Neuron (in vitro differentiated cells): ENCODE data around the gene INS.

Experiments
- H2AFZ ChIP-seq: one replicate; pipeline ENCODE4 v1.6.1; 2013; ENCODE audit warnings: low read depth, mild to moderate bottlenecking, inconsistent platforms, low read length, moderate library complexity
- H3K27me3 ChIP-seq: one replicate; pipeline ENCODE4 v1.6.1; 2013; ENCODE audit warnings: low read length; ENCODE audit not compliant: insufficient read depth
- H3K36me3 ChIP-seq: one replicate; pipeline ENCODE4 v1.6.1; 2013; ENCODE audit warnings: low read length; ENCODE audit not compliant: insufficient read depth
- H3K4me1 ChIP-seq: one replicate; pipeline ENCODE4 v1.6.1; 2013; ENCODE audit warnings: low read length; ENCODE audit not compliant: insufficient read depth
- H3K4me3 ChIP-seq: 2 replicates; pipeline ENCODE4 v1.5.1; 2013; ENCODE audit warnings: mild to moderate bottlenecking, low read length, moderate library complexity
- H3K9me3 ChIP-seq: one replicate; pipeline ENCODE4 v1.6.1; 2013; ENCODE audit warnings: low read length

Gene INS

GRCh38 chr11:2171591-2172003 is 10.6 kb upstream of the INS start, which contains the start of gene TH:
TSS of gene TH (minus strand) at chr11:2171815. CDS start at chr11:2171786, 29 bp downstream.
- Histone ChIP-seq H3K36me3 (no peaks in the 10 kb centered on the region), H3K27me3 (peaks cover 2% of the 10 kb centered on the region), H3K4me3 (no peak within 1 kb of the TSS), H3K4me1 (peaks cover 3% of the 10 kb centered on the region), H3K9me3 (no peaks in the 10 kb centered on the region), H2AFZ (no peak within 1 kb of the TSS)

- H3K36me3 ChIP-seq: no peaks in the 10 kb centered on the region
- no peak overlapping the region for H2AFZ ChIP-seq
- H3K27me3 ChIP-seq: peaks cover 2% of the 10 kb centered on the region
- H3K9me3 ChIP-seq: no peaks in the 10 kb centered on the region
- no peak overlapping the region for H3K4me3 ChIP-seq
- H3K4me1 ChIP-seq: peaks cover 3% of the 10 kb centered on the region
Observed at GRCh38 chr11:2169626-2170570, 8.9 kb upstream of the INS start.

GRCh38 chr11:2169005-2169378 is 8.0 kb upstream of the INS start:
- no peak overlapping the region for H2AFZ ChIP-seq
- no peak overlapping the region for H3K4me3 ChIP-seq
- H3K27me3 ChIP-seq: peaks cover 2% of the 10 kb centered on the region
- H3K9me3 ChIP-seq: no peaks in the 10 kb centered on the region
- H3K36me3 ChIP-seq: no peaks in the 10 kb centered on the region
- H3K4me1 ChIP-seq: peaks cover 3% of the 10 kb centered on the region

- Histone ChIP-seq H3K4me3 (no peak overlapping the region), H2AFZ (no peak overlapping the region), H3K9me3 (no peaks in the 10 kb centered on the region), H3K27me3 (peaks cover 2% of the 10 kb centered on the region), H3K36me3 (no peaks in the 10 kb centered on the region), H3K4me1 (peaks cover 3% of the 10 kb centered on the region)
Observed at GRCh38 chr11:2168286-2169004, 7.4 kb upstream of the INS start.

GRCh38 chr11:2167141-2168045 is 6.4 kb upstream of the INS start:
- no peak overlapping the region for H3K4me3 ChIP-seq
- H3K36me3 ChIP-seq: no peaks in the 10 kb centered on the region
- no peak overlapping the region for H2AFZ ChIP-seq
- H3K9me3 ChIP-seq: no peaks in the 10 kb centered on the region
- peaks cover 3% of the 10 kb centered on the region for H3K4me1 ChIP-seq
- peaks cover 8% of the 10 kb centered on the region for H3K27me3 ChIP-seq

- peaks cover 9% of the 10 kb centered on the region for H3K27me3 ChIP-seq
- H2AFZ ChIP-seq: no peak overlapping the region
- H3K9me3 ChIP-seq: no peaks in the 10 kb centered on the region
- H3K36me3 ChIP-seq: no peaks in the 10 kb centered on the region
- H3K4me3 ChIP-seq: no peak overlapping the region
- peaks cover 3% of the 10 kb centered on the region for H3K4me1 ChIP-seq
Observed at GRCh38 chr11:2166091-2166851, 5.3 kb upstream of the INS start.

- H3K36me3 ChIP-seq: no peaks in the 10 kb centered on the region
- peaks cover 8% of the 10 kb centered on the region for H3K27me3 ChIP-seq
- peaks cover 3% of the 10 kb centered on the region for H3K4me1 ChIP-seq
- no peak overlapping the region for H2AFZ ChIP-seq
- H3K9me3 ChIP-seq: no peaks in the 10 kb centered on the region
- no peak overlapping the region for H3K4me3 ChIP-seq
Observed at GRCh38 chr11:2165571-2165970, 4.6 kb upstream of the INS start.

GRCh38 chr11:2164861-2165555 is 4.0 kb upstream of the INS start:
- Histone ChIP-seq H3K36me3 (no peaks in the 10 kb centered on the region), H3K27me3 (peaks cover 8% of the 10 kb centered on the region), H3K9me3 (no peaks in the 10 kb centered on the region), H2AFZ (no peak overlapping the region), H3K4me3 (no peak overlapping the region), H3K4me1 (peaks cover 3% of the 10 kb centered on the region)

- H3K9me3 ChIP-seq: no peaks in the 10 kb centered on the region
- H3K4me1 ChIP-seq: peaks cover 3% of the 10 kb centered on the region
- no peaks in the 10 kb centered on the region for H3K36me3 ChIP-seq
- no peak overlapping the region for H3K4me3 ChIP-seq
- H2AFZ ChIP-seq: no peak overlapping the region
- H3K27me3 ChIP-seq: peaks cover 8% of the 10 kb centered on the region
Observed at GRCh38 chr11:2164081-2164480, 3.1 kb upstream of the INS start.

- Histone ChIP-seq H3K4me3 (no peak overlapping the region), H3K4me1 (no peaks in the 10 kb centered on the region), H2AFZ (no peak overlapping the region), H3K27me3 (peaks cover 8% of the 10 kb centered on the region), H3K9me3 (no peaks in the 10 kb centered on the region), H3K36me3 (no peaks in the 10 kb centered on the region)
Observed at GRCh38 chr11:2163428-2163978, 2.5 kb upstream of the INS start.

GRCh38 chr11:2159536-2160413 is 1.2 kb downstream of the INS start:
- Histone ChIP-seq H3K9me3 (no peaks in the 10 kb centered on the region), H3K4me3 (no peak overlapping the region), H3K27me3 (peaks cover 8% of the 10 kb centered on the region), H2AFZ (no peak overlapping the region), H3K4me1 (no peaks in the 10 kb centered on the region), H3K36me3 (no peaks in the 10 kb centered on the region)
